HEK293T (cell line): Measurements from ENCODE around the gene CYP2J2.

ENCODE experiments used
- ARNT ChIP-seq: fragments of 450-650 bp; IDR thresholded peaks from 2 replicates; pipeline ENCODE4 v1.6.1; 2017; ENCODE audit warnings: mild to moderate bottlenecking
- BHLHE40 ChIP-seq: fragments of 450-650 bp; IDR thresholded peaks from 2 replicates; pipeline ENCODE4 v1.6.1; 2016; ENCODE audit warnings: mild to moderate bottlenecking, moderate library complexity, borderline replicate concordance
- CTBP1 ChIP-seq: fragments of 450-650 bp; IDR thresholded peaks from 2 replicates; pipeline ENCODE4 v1.6.1; 2016; ENCODE audit warnings: borderline replicate concordance
- ELF4 ChIP-seq: fragments of 450-650 bp; IDR thresholded peaks from 2 replicates; pipeline ENCODE4 v1.6.1; 2017; ENCODE audit warnings: antibody characterized with exemption
- FOXA1 ChIP-seq: fragments of 450-650 bp; IDR thresholded peaks from 2 replicates; pipeline ENCODE4 v1.6.1; 2016; ENCODE audit warnings: mild to moderate bottlenecking
- FOXM1 ChIP-seq: fragments of 450-650 bp; IDR thresholded peaks from 2 replicates; pipeline ENCODE4 v1.6.1; 2017; ENCODE audit warnings: mild to moderate bottlenecking, borderline replicate concordance
- HDGF ChIP-seq: fragments of 450-650 bp; IDR thresholded peaks from 2 replicates; pipeline ENCODE4 v1.6.1; 2017; ENCODE audit warnings: antibody characterized with exemption, borderline replicate concordance
- L3MBTL2 ChIP-seq: fragments of 450-650 bp; conservative IDR thresholded peaks from 2 replicates; pipeline ENCODE4 v1.6.1; 2016; ENCODE audit warnings: mild to moderate bottlenecking
- NFRKB ChIP-seq: fragments of 450-650 bp; IDR thresholded peaks from 2 replicates; pipeline ENCODE4 v1.6.1; 2016; ENCODE audit warnings: mild to moderate bottlenecking, moderate library complexity
- PKNOX1 ChIP-seq: fragments of 450-650 bp; IDR thresholded peaks from 2 replicates; pipeline ENCODE4 v1.6.1; 2016
- SP1 ChIP-seq: fragments of 450-650 bp; IDR thresholded peaks from 2 replicates; pipeline ENCODE4 v1.6.1; 2017
- SUZ12 ChIP-seq: fragments of 450-650 bp; IDR thresholded peaks from 2 replicates; pipeline ENCODE4 v1.6.1; 2016; ENCODE audit warnings: mild to moderate bottlenecking
- TARDBP ChIP-seq: fragments of 450-650 bp; IDR thresholded peaks from 2 replicates; pipeline ENCODE4 v1.6.1; 2016

GRCh38 chr1:59917026-59917784 is 9.4 kb downstream of the CYP2J2 start:
- no peak for TF ChIP-seq NFRKB
- no peak for TF ChIP-seq TARDBP
- TF ChIP-seq ELF4: no peak
- TF ChIP-seq PKNOX1: no peak
- no peak for TF ChIP-seq L3MBTL2
- TF ChIP-seq BHLHE40: no peak
- no peak for TF ChIP-seq SP1
- TF ChIP-seq HDGF: no peak
- no peak for TF ChIP-seq FOXA1
- no peak for TF ChIP-seq ARNT
- TF ChIP-seq CTBP1: no peak
- no peak for TF ChIP-seq FOXM1
- no peak for TF ChIP-seq SUZ12
